Right lobe of liver (tissue), 6 donors: ENCODE results near the gene DYNLT2B. TPM values are rescaled to one million over a fixed set of nuclear protein-coding genes. Genes with fewer than 3 reads are reported as not detected.
A peak's percentile ranks its signal among the peaks of the same experiment; 100 is the strongest.
"Not testable (repeated sequence)": the region's sequence is repeated elsewhere in the genome, so short reads cannot be mapped to it uniquely, and the experiment has no call there.

ENCODE experiments used
- ATAC-seq, 4 donors: fragments of 200-7000 bp; cut with Tn5 transposase; one replicate each; pipeline ENCODE4 v1.9.1; 2020; ENCODE audit warnings: mild to moderate bottlenecking in 4 of 4, moderate library complexity in 4 of 4
- DNase-seq, 3 donors: peaks; one replicate each; pipeline ENCODE4 v3.0.0-alpha.2; 2020
- H3K27ac ChIP-seq, 3 donors: fragments of 200-600 bp; one replicate each; pipeline ENCODE4 v1.8.0; 2022
- H3K27me3 ChIP-seq, 2 donors: fragments of 200-600 bp; one replicate each; pipeline ENCODE4 v1.8.0; 2022
- H3K36me3 ChIP-seq, 4 donors: fragments of 200-600 bp; sonication (generic) in 1 of 4; one replicate each; pipeline versions ENCODE4 v1.5.1 to v1.8.0; 2017 to 2022; ENCODE audit warnings: control low read depth in 1 of 4
- H3K4me1 ChIP-seq, 4 donors: fragments of 200-600 bp; sonication (generic) in 1 of 4; one replicate each; pipeline versions ENCODE4 v1.5.1 to v1.8.0; 2017 to 2022; ENCODE audit warnings: control low read depth in 1 of 4
- H3K4me3 ChIP-seq, 3 donors: fragments of 200-600 bp; one replicate each; pipeline ENCODE4 v1.8.0; 2022
- H3K9me3 ChIP-seq, 4 donors: fragments of 200-600 bp; sonication (generic) in 1 of 4; one replicate each; pipeline versions ENCODE4 v1.5.1 to v1.8.0; 2017 to 2022; ENCODE audit warnings: control low read depth in 1 of 4
- CTCF ChIP-seq, 4 donors: fragments of 200-600 bp in 3 of 4; fragments of 450-650 bp in 1 of 4; IDR thresholded peaks; one replicate each; pipeline versions ENCODE4 v1.5.1 to v1.8.0; 2016 to 2022; ENCODE audit warnings: antibody characterized with exemption in 4 of 4, mild to moderate bottlenecking in 2 of 4
- POLR2A ChIP-seq: fragments of 450-650 bp; IDR thresholded peaks from one replicate; pipeline ENCODE4 v1.6.1; 2017; ENCODE audit warnings: antibody characterized with exemption, mild to moderate bottlenecking
- WGBS: methylation state at CpG from one replicate; pipeline ENCODE4 v1.1.6; 2018; ENCODE audit warnings: low coverage, low lambda C conversion rate; ENCODE audit not compliant: insufficient coverage; ENCODE audit errors: missing lambda C conversion rate; 5-methylcytosine and 5-hydroxymethylcytosine counted together
- intact Hi-C, 2 donors: fragments of 100-400 bp; cut with DNase I; formaldehyde crosslinking; loops; one replicate each; pipeline versions ENCODE4 v1.11.2 to v1.14.1; 2022
- total RNA-seq, 6 experiments: library from RNA; depleted of rRNA in 2 of 6; stranded (reverse); fragments of >200 nt in 2 of 6; fragmentation: NEBNext Ultra II Directional in 3 of 6; extraction: Animal tissue kit (Norgen Biotek cat#: 25700) in 3 of 6; gene quantifications; one replicate each; pipeline versions ENCODE4 v1.1.0 to v1.2.4, GENCODE V29; 2016 to 2023
- donor health status: DM: no; HTN: yes; CAD: no.
- donor health status: DM: no; HTN: no; CAD: no.
- donor health status: DM: no; HTN: no; CAD: no.
- donor health status: DM: no; HTN: yes; CAD: no.
- donor health status: DM: no; HTN: yes; CAD: no.

DYNLT2B gene
- total RNA-seq, 6 experiments from 2014 or later: 0.62 to 2.6 (median 1.4) TPM; not detected in 2

GRCh38 chr3:196323016-196323415 is 5.0 kb upstream of the DYNLT2B start:
- WGBS: 78% methylated on average over 2 of the region's 4 CpGs
- intact Hi-C loops: no loop called here
- Histone ChIP-seq H3K4me1 (no peaks in the 10 kb centered on the region), H3K27ac (no peak overlapping the region), H3K4me3 (no peak overlapping the region), H3K27me3 (no peaks in the 10 kb centered on the region), H3K9me3 (no peaks in the 10 kb centered on the region), H3K36me3 (no peaks in the 10 kb centered on the region)
- DNase-seq (no peak), ATAC-seq (no peak)
- TF ChIP-seq POLR2A (no peak), CTCF (IDR thresholded peaks at IDR 0.05) (no peak)

- Histone ChIP-seq H3K27ac (no peak overlapping the region), H3K9me3 (no peaks in the 10 kb centered on the region), H3K4me3 (no peak overlapping the region), H3K27me3 (no peaks in the 10 kb centered on the region), H3K4me1 (no peaks in the 10 kb centered on the region), H3K36me3 (no peaks in the 10 kb centered on the region)
- no peak for TF ChIP-seq CTCF (IDR thresholded peaks at IDR 0.05)
- TF ChIP-seq POLR2A: no peak
- intact Hi-C loops: no loop called here
- 65% methylated on average over 6 of the region's 11 CpGs for WGBS
- DNase-seq (peak in 1 of 3 donors; percentile 32), ATAC-seq (no peak)
These were observed 3.1 kb upstream of the DYNLT2B start for GRCh38 chr3:196321162-196321561.

- TF ChIP-seq POLR2A (no peak), CTCF (IDR thresholded peaks at IDR 0.05) (no peak)
- H3K4me3 ChIP-seq: no peak overlapping the region
- DNase-seq (no peak), ATAC-seq (no peak)
- intact Hi-C loops: no loop called here
- H3K27me3 ChIP-seq: no peaks in the 10 kb centered on the region
- H3K9me3 ChIP-seq: no peaks in the 10 kb centered on the region
- no peak overlapping the region for H3K27ac ChIP-seq
- H3K36me3 ChIP-seq: no peaks in the 10 kb centered on the region
- WGBS: 100% methylated on average over 2 of the region's 3 CpGs
- H3K4me1 ChIP-seq: no peaks in the 10 kb centered on the region
These were observed 2.1 kb upstream of the DYNLT2B start for GRCh38 chr3:196320137-196320536.

GRCh38 chr3:196316799-196317686 is 997 bp downstream of the DYNLT2B start:
- H3K9me3 ChIP-seq, DNase-seq, H3K36me3 ChIP-seq, H3K27me3 ChIP-seq, H3K4me1 ChIP-seq, ATAC-seq, intact Hi-C loops: not testable (repeated sequence)
- H3K4me3 ChIP-seq: peak overlapping the region; percentile 77 to 91 (median 89)
- H3K27ac ChIP-seq: peak overlapping the region; percentile 62 to 84 (median 78)
- WGBS: 63% methylated on average over 2 of the region's 17 CpGs

GRCh38 chr3:196315821-196316220 is 2.2 kb downstream of the DYNLT2B start:
- TF ChIP-seq POLR2A (no peak), CTCF (IDR thresholded peaks at IDR 0.05) (no peak)
- Histone ChIP-seq H3K36me3 (no peaks in the 10 kb centered on the region), H3K4me3 (no peak overlapping the region), H3K27me3 (no peaks in the 10 kb centered on the region), H3K9me3 (no peaks in the 10 kb centered on the region), H3K27ac (no peak overlapping the region), H3K4me1 (no peaks in the 10 kb centered on the region)
- no peak for ATAC-seq
- no peak for DNase-seq
- WGBS: 100% methylated on average over 1 of the region's 1 CpG
- intact Hi-C loops: no loop called here
